NT2/D1 (cell line): ENCODE results near the gene EIF2AK3.

Experiments
- DNase-seq: peaks from one replicate; pipeline ENCODE4 v3.0.0-alpha.2; 2011; ENCODE audit warnings: low read depth, low spot score
- H3K27me3 ChIP-seq: 2 replicates; pipeline ENCODE4 v1.6.0; 2011; ENCODE audit warnings: mild to moderate bottlenecking; ENCODE audit not compliant: insufficient read length, insufficient read depth
- H3K36me3 ChIP-seq: 2 replicates; pipeline ENCODE4 v1.6.1; 2011; ENCODE audit warnings: mild to moderate bottlenecking, low read length, mixed read lengths; ENCODE audit not compliant: insufficient read depth, insufficient read length
- H3K4me1 ChIP-seq: 2 replicates; pipeline ENCODE4 v1.5.1; 2011; ENCODE audit not compliant: insufficient read depth, insufficient read length
- H3K4me3 ChIP-seq: 2 replicates; pipeline ENCODE4 v1.5.1; 2011; ENCODE audit warnings: low read depth; ENCODE audit not compliant: insufficient read length
- H3K9ac ChIP-seq: 2 replicates; pipeline ENCODE4 v1.6.0; 2011; ENCODE audit warnings: low read depth; ENCODE audit not compliant: insufficient read length
- H3K9me3 ChIP-seq: 2 replicates; pipeline ENCODE4 v1.5.1; 2011; ENCODE audit warnings: mild to moderate bottlenecking, low read length; ENCODE audit not compliant: insufficient read depth
- SUZ12 ChIP-seq: IDR thresholded peaks from 2 replicates; pipeline ENCODE4 v1.6.1; 2011; ENCODE audit not compliant: insufficient read length, insufficient read depth; ENCODE audit errors: extremely low read depth
- YY1 ChIP-seq: IDR thresholded peaks from 2 replicates; pipeline ENCODE4 v1.6.1; 2011; ENCODE audit not compliant: insufficient read length, insufficient read depth
- ZNF274 ChIP-seq: IDR thresholded peaks from 2 replicates; pipeline ENCODE4 v1.6.1; 2011; ENCODE audit warnings: mild to moderate bottlenecking, low read depth, low read length

EIF2AK3 gene

DNA sequence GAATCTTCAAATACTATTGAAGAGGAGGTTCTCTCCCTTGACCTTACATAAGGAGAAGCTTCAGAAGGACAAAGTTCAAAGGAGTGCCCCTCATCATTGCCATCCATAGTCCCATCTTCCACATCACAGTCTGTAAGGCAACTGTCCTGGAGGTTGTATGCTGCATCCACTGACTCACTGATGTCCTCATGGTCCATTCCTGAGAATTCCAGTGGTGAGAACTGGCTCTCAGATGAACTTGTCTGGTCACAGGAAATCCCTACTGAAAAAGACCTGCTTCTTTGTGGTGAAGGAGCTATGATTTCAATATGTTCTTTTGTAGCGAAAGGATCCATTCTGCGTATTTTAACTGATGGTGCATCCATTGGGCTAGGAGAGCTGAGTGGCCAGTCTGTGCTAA is 52.2 kb downstream of the EIF2AK3 start:
- no peak for DNase-seq
- no peak overlapping the region for H3K9ac ChIP-seq
- no peak overlapping the region for H3K4me3 ChIP-seq
- no peaks in the 10 kb centered on the region for H3K9me3 ChIP-seq
- H3K27me3 ChIP-seq: no peaks in the 10 kb centered on the region
- H3K4me1 ChIP-seq: no peaks in the 10 kb centered on the region
- H3K36me3 ChIP-seq: peaks cover 51% of the 10 kb centered on the region
- no peak for TF ChIP-seq SUZ12
- TF ChIP-seq ZNF274: no peak
- TF ChIP-seq YY1: no peak

GRCh38 chr2:88574445-88574844 is 52.8 kb downstream of the EIF2AK3 start:
- Histone ChIP-seq H3K4me1 (no peaks in the 10 kb centered on the region), H3K9me3 (no peaks in the 10 kb centered on the region), H3K27me3 (no peaks in the 10 kb centered on the region), H3K4me3 (no peak overlapping the region), H3K9ac (no peak overlapping the region), H3K36me3 (peaks cover 52% of the 10 kb centered on the region)
- TF ChIP-seq YY1: no peak
- TF ChIP-seq ZNF274: no peak
- no peak for TF ChIP-seq SUZ12
- DNase-seq: no peak

- Histone ChIP-seq H3K27me3 (no peaks in the 10 kb centered on the region), H3K9me3 (no peaks in the 10 kb centered on the region), H3K9ac (no peak overlapping the region), H3K4me3 (no peak overlapping the region), H3K4me1 (peaks cover under 1% of the 10 kb centered on the region), H3K36me3 (peaks cover 24% of the 10 kb centered on the region)
- DNase-seq: no peak
- TF ChIP-seq SUZ12 (no peak), ZNF274 (no peak), YY1 (no peak)
Observed at GRCh38 chr2:88568179-88568578, 59.1 kb downstream of the EIF2AK3 start.

GRCh38 chr2:88564402-88564801 is 62.9 kb downstream of the EIF2AK3 start:
- Histone ChIP-seq H3K9me3 (no peaks in the 10 kb centered on the region), H3K9ac (no peak overlapping the region), H3K4me3 (no peak overlapping the region), H3K36me3 (peaks cover 10% of the 10 kb centered on the region), H3K4me1 (peaks cover 2% of the 10 kb centered on the region), H3K27me3 (no peaks in the 10 kb centered on the region)
- no peak for DNase-seq
- TF ChIP-seq YY1 (no peak), ZNF274 (no peak), SUZ12 (no peak)

DNA sequence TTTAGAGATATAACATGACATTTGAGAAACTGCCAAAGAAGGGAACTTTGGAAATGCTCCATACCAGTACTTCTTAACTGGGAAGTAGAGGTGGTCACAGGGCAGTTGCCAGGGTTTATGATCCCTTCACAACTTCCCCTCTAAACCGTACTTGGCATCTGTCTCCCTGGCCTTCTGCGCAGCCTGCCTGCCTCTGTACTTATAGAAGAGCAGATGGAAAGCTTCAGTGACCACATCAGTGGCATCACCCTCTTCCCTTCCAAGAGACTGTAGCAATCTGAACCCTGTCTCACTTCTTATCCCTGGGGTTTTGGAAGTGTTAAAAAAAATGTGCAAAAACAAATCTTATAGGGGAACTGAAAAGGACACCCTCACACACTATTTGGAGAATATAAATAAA is 64.1 kb downstream of the EIF2AK3 start:
- no peak for DNase-seq
- Histone ChIP-seq H3K36me3 (peaks cover 5% of the 10 kb centered on the region), H3K27me3 (no peaks in the 10 kb centered on the region), H3K9me3 (no peaks in the 10 kb centered on the region), H3K4me1 (peaks cover 2% of the 10 kb centered on the region), H3K4me3 (no peak overlapping the region), H3K9ac (no peak overlapping the region)
- TF ChIP-seq YY1: no peak
- no peak for TF ChIP-seq ZNF274
- TF ChIP-seq SUZ12: no peak

DNA sequence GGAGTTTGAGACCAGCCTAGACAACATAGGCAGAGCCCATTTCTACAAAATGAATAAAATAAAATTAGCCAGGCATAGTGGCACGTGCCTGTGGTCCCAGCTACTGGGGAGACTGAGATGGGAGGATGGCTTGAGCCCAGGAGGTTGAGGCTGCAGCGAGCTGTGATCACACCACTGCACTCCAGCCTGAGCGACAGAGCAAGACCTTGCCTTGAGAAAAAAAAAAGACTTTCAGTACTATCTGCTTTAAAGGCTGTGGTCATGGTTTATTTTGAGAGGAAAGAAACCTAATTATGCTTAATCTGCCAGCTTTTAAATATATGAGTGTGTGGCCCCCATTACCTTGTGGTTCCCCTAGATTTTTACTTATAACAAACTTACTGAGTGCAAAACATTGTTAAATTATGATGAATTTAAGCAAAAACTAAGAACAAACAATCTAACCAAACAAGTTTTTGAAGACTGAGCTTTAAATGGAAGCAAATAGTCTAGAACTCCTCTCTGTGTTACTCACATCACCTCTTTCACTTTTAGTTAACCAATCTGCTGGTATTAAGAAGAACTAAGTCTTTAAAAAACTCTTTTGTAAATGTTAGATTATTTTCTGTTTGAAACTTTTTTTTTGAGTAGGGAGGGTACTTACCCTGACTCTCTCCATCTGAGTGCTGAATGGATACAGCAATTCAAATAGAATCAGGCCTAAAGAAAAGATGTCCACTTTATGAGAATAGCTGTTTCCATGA is 65.4 kb downstream of the EIF2AK3 start:
- Histone ChIP-seq H3K4me1 (peaks cover 2% of the 10 kb centered on the region), H3K9me3 (no peaks in the 10 kb centered on the region), H3K9ac (no peak overlapping the region), H3K4me3 (no peak overlapping the region), H3K27me3 (no peaks in the 10 kb centered on the region), H3K36me3 (peaks cover 15% of the 10 kb centered on the region)
- TF ChIP-seq ZNF274 (no peak), YY1 (no peak), SUZ12 (no peak)
- no peak for DNase-seq

DNA sequence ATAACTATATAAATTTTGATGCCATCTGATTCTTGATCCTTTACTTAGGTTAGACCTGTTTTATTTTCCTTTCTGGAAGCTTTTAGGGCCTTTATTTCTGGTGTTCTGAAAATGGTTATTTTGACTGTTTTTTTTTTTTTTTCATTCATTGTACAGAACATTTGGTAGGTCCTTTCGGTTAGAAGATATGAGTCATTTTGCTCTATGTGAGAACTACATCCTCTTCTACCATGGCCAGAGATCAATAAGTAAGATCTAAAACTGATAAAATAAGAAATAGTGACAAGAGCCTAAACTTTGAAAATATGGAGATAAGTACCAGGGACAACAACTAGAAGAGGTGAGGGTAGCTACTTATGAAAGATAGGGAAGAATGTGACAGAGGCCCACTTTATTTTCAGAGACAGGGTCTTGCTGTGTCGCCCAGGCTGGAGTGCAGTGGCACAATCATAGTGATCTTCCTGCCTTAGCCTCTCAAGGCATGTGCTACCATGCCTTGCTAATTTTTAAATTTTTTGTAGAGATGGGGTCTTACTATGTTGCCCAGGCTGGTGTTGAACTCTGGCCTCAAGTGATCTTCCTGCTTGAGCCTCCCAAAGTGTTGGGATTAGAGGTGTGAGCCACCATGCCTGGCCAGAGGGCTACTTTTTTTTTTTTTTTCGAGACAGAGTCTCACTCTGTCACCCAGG is 66.5 kb downstream of the EIF2AK3 start:
- H3K9ac ChIP-seq: no peak overlapping the region
- H3K27me3 ChIP-seq: no peaks in the 10 kb centered on the region
- H3K4me3 ChIP-seq: no peak overlapping the region
- TF ChIP-seq SUZ12 (no peak), ZNF274 (no peak), YY1 (no peak)
- peaks cover 18% of the 10 kb centered on the region for H3K36me3 ChIP-seq
- peaks cover 2% of the 10 kb centered on the region for H3K4me1 ChIP-seq
- no peaks in the 10 kb centered on the region for H3K9me3 ChIP-seq
- no peak for DNase-seq
